CD14-positive monocyte (primary cell): ENCODE results near the gene KRTAP4-16. TPM values are rescaled to one million over a fixed set of nuclear protein-coding genes. Genes with fewer than 3 reads are reported as not detected.

Experiments
- DNase-seq, 3 donors: peaks; one replicate each; pipeline ENCODE4 v3.0.0-alpha.2; 2011 to 2022
- H2AFZ ChIP-seq: 2 replicates; pipeline ENCODE4 v1.6.0; 2012; ENCODE audit warnings: mild to moderate bottlenecking, low read depth, low read length, inconsistent platforms; ENCODE audit not compliant: insufficient read depth, poor library complexity, severe bottlenecking
- H3K27ac ChIP-seq, 2 donors: 1 replicate in 1 of 2; 2 replicates in 1 of 2; pipeline ENCODE4 v1.5.1; 2012 to 2013; ENCODE audit warnings: low read length in 2 of 2, control low read depth in 1 of 2, inconsistent platforms in 1 of 2, low read depth in 1 of 2, mild to moderate bottlenecking in 1 of 2
- H3K27me3 ChIP-seq, 2 donors: one replicate each; pipeline versions ENCODE4 v1.6.0 to v1.6.1; 2011 to 2013; ENCODE audit warnings: low read length in 2 of 2; ENCODE audit not compliant: control insufficient read depth in 2 of 2, insufficient read depth in 2 of 2
- H3K36me3 ChIP-seq, 2 donors: replicated peaks in 1 of 2; 1 replicate in 1 of 2; 2 replicates in 1 of 2; pipeline versions ENCODE4 v1.5.1 to v1.6.1; 2012 to 2013; ENCODE audit warnings: low read length in 2 of 2, control low read depth in 1 of 2, inconsistent platforms in 1 of 2, mild to moderate bottlenecking in 1 of 2; ENCODE audit not compliant: insufficient read depth in 2 of 2, control insufficient read depth in 1 of 2
- H3K4me1 ChIP-seq, 2 donors: 1 replicate in 1 of 2; 2 replicates in 1 of 2; pipeline versions ENCODE4 v1.5.1 to v1.6.1; 2012 to 2013; ENCODE audit warnings: low read length in 2 of 2, control low read depth in 1 of 2, inconsistent platforms in 1 of 2, mild to moderate bottlenecking in 1 of 2, moderate library complexity in 1 of 2; ENCODE audit not compliant: insufficient read depth in 2 of 2, control insufficient read depth in 1 of 2
- H3K4me2 ChIP-seq: replicated peaks from 2 replicates; pipeline ENCODE3; 2012; ENCODE audit warnings: low read length, moderate library complexity, mild to moderate bottlenecking; ENCODE audit not compliant: poor library complexity, severe bottlenecking; ENCODE audit errors: extremely low read depth
- H3K4me3 ChIP-seq, 3 experiments: fragments of 200-600 bp in 1 of 3; sonication (generic) in 1 of 3; replicated peaks in 1 of 3; 1 replicate in 2 of 3; 2 replicates in 1 of 3; pipeline ENCODE4 v1.5.1; 2011 to 2013; ENCODE audit warnings: low read length in 3 of 3, mild to moderate bottlenecking in 3 of 3, control low read depth in 2 of 3, low read depth in 2 of 3, inconsistent platforms in 1 of 3, moderate library complexity in 1 of 3
- H3K79me2 ChIP-seq: 2 replicates; pipeline ENCODE4 v1.6.0; 2012; ENCODE audit warnings: mild to moderate bottlenecking, control low read depth, inconsistent platforms, low read length, moderate library complexity; ENCODE audit not compliant: insufficient read depth
- H3K9ac ChIP-seq: 2 replicates; pipeline ENCODE4 v1.6.0; 2017; ENCODE audit warnings: low read length, mild to moderate bottlenecking; ENCODE audit not compliant: insufficient read depth, poor library complexity, severe bottlenecking
- H3K9me3 ChIP-seq, 2 donors: replicated peaks in 1 of 2; 1 replicate in 1 of 2; 2 replicates in 1 of 2; pipeline versions ENCODE4 v1.5.1 to v1.6.1; 2012 to 2013; ENCODE audit warnings: low read length in 2 of 2, control low read depth in 1 of 2; ENCODE audit not compliant: control insufficient read depth in 1 of 2, insufficient read depth in 1 of 2
- H4K20me1 ChIP-seq: 2 replicates; pipeline ENCODE4 v1.6.0; 2012; ENCODE audit warnings: mild to moderate bottlenecking, low read length, control low read depth, moderate library complexity; ENCODE audit not compliant: insufficient read depth
- H3K27ac Mint-ChIP-seq, 7 donors: one replicate each; pipeline ENCODE4 v1.8.0; 2020; ENCODE audit warnings: mild to moderate bottlenecking in 7 of 7, mixed read lengths in 7 of 7, moderate library complexity in 6 of 7, inconsistent platforms in 2 of 7
- H3K27me3 Mint-ChIP-seq, 3 donors: one replicate each; pipeline ENCODE4 v1.8.0; 2021 to 2022; ENCODE audit warnings: low read depth in 3 of 3, mild to moderate bottlenecking in 3 of 3, mixed read lengths in 3 of 3, moderate library complexity in 3 of 3, inconsistent platforms in 1 of 3
- H3K36me3 Mint-ChIP-seq, 2 donors: one replicate each; pipeline ENCODE4 v1.8.0; 2020; ENCODE audit warnings: mixed read lengths in 2 of 2, inconsistent platforms in 1 of 2, mild to moderate bottlenecking in 1 of 2
- H3K4me1 Mint-ChIP-seq: one replicate; pipeline ENCODE4 v1.8.0; 2020; ENCODE audit warnings: mild to moderate bottlenecking, mixed read lengths
- H3K4me3 Mint-ChIP-seq, 2 donors: one replicate each; pipeline ENCODE4 v1.8.0; 2020; ENCODE audit warnings: mild to moderate bottlenecking in 2 of 2, mixed read lengths in 2 of 2, moderate library complexity in 1 of 2
- H3K9me3 Mint-ChIP-seq, 7 donors: one replicate each; pipeline ENCODE4 v1.8.0; 2020 to 2022; ENCODE audit warnings: mixed read lengths in 7 of 7, mild to moderate bottlenecking in 6 of 7, moderate library complexity in 6 of 7, inconsistent platforms in 2 of 7
- CTCF ChIP-seq: fragments of 200-600 bp; IDR thresholded peaks from one replicate; pipeline ENCODE4 v1.8.0; 2022; ENCODE audit warnings: antibody characterized with exemption, mild to moderate bottlenecking
- WGBS: methylation state at CpG from one replicate; pipeline ENCODE4 v1.1.5; 2013; ENCODE audit warnings: missing lambda C conversion rate; ENCODE audit not compliant: insufficient coverage; 5-methylcytosine and 5-hydroxymethylcytosine counted together
- intact Hi-C, 2 donors: fragments of 100-400 bp; cut with micrococcal nuclease; formaldehyde crosslinking; loops; one replicate each; pipeline versions ENCODE4 v1.15.0 to v1.15.1; 2023
- polyA plus RNA-seq, 3 donors: library from polyadenylated mRNA; depleted of rRNA in 1 of 3; unstranded in 2 of 3; stranded (reverse) in 1 of 3; fragments of 300-500 nt in 2 of 3; fragments of >200 nt in 1 of 3; fragmentation: Illumina TruSeq in 2 of 3; gene quantifications; 1 replicate in 2 of 3; 2 replicates in 1 of 3; pipeline ENCODE4 v1.2.3, GENCODE V29; 2012 to 2021

KRTAP4-16 gene
- polyA plus RNA-seq, 3 donors: not detected

- Mint-ChIP-seq H3K9me3 (peaks cover 0 to 2% (median 0%) of the 10 kb centered on the region in 7 donors), H3K36me3 (no peaks in the 10 kb centered on the region), H3K27ac (no peak overlapping the region), H3K27me3 (peaks cover 0 to 2% (median 0%) of the 10 kb centered on the region in 3 donors), H3K4me1 (no peaks in the 10 kb centered on the region), H3K4me3 (no peak overlapping the region)
- no peak overlapping the region for H3K4me3 ChIP-seq
- H3K79me2 ChIP-seq: no peaks in the 10 kb centered on the region
- no peak overlapping the region for H3K9ac ChIP-seq
- no peaks in the 10 kb centered on the region for H3K9me3 ChIP-seq
- H4K20me1 ChIP-seq: no peaks in the 10 kb centered on the region
- H3K27me3 ChIP-seq: no peaks in the 10 kb centered on the region
- intact Hi-C loops: no loop called here
- WGBS: no CpG with 5 or more reads among the region's 1 CpG
- no peak for DNase-seq
- no peak overlapping the region for H2AFZ ChIP-seq
- H3K4me2 ChIP-seq: no peak overlapping the region
- no peaks in the 10 kb centered on the region for H3K4me1 ChIP-seq
- H3K36me3 ChIP-seq: no peaks in the 10 kb centered on the region
- no peak overlapping the region for H3K27ac ChIP-seq
- no peak for TF ChIP-seq CTCF
Observed at GRCh38 chr17:41127371-41127770, 25.4 kb upstream of the KRTAP4-16 start.

- TF ChIP-seq CTCF: no peak
- Mint-ChIP-seq H3K9me3 (peaks cover 0 to 8% (median 0%) of the 10 kb centered on the region in 7 donors), H3K27ac (no peak overlapping the region), H3K4me1 (no peaks in the 10 kb centered on the region), H3K27me3 (peaks cover 0 to 2% (median 0%) of the 10 kb centered on the region in 3 donors), H3K36me3 (no peaks in the 10 kb centered on the region), H3K4me3 (no peak overlapping the region)
- Histone ChIP-seq H3K4me1 (no peaks in the 10 kb centered on the region), H3K36me3 (no peaks in the 10 kb centered on the region), H3K27me3 (no peaks in the 10 kb centered on the region), H3K79me2 (no peaks in the 10 kb centered on the region), H3K4me3 (no peak overlapping the region), H2AFZ (no peak overlapping the region), H3K9ac (no peak overlapping the region), H3K27ac (no peak overlapping the region), H3K9me3 (no peaks in the 10 kb centered on the region), H3K4me2 (no peak overlapping the region), H4K20me1 (no peaks in the 10 kb centered on the region)
- WGBS: no CpG with 5 or more reads among the region's 3 CpGs
- intact Hi-C loops: no loop called here
- DNase-seq: no peak
Observed at GRCh38 chr17:41126412-41126811, 24.4 kb upstream of the KRTAP4-16 start.
